Kidney (tissue), 14 donors: ENCODE data around the gene AFG3L2. TPM values are rescaled to one million over a fixed set of nuclear protein-coding genes. Genes with fewer than 3 reads are reported as not detected.

Experiments used
- DNase-seq, 5 donors: peaks; one replicate each; pipeline ENCODE4 v3.0.0-alpha.2; 2013 to 2020
- FAIRE-seq: peaks from 2 replicates; lab custom pipeline; 2012; peaks lifted over from hg19 to GRCh38; lab: Jason Lieb, UNC
- H3K27ac ChIP-seq, 2 donors: one replicate each; pipeline ENCODE4 v1.7.0; 2013; ENCODE audit warnings: low read depth in 2 of 2, low read length in 2 of 2, inconsistent platforms in 1 of 2
- H3K27me3 ChIP-seq: one replicate; pipeline ENCODE4 v1.7.1; 2013; ENCODE audit warnings: low read length, inconsistent platforms; ENCODE audit not compliant: control insufficient read depth, insufficient read depth
- H3K36me3 ChIP-seq, 3 donors: one replicate each; pipeline versions ENCODE4 v1.7.0 to v1.7.1; 2013; ENCODE audit warnings: low read length in 3 of 3, control low read depth in 1 of 3, inconsistent platforms in 1 of 3; ENCODE audit not compliant: insufficient read depth in 3 of 3, control insufficient read depth in 2 of 3
- H3K4me1 ChIP-seq, 3 donors: one replicate each; pipeline versions ENCODE4 v1.7.0 to v1.7.1; 2013; ENCODE audit warnings: low read length in 3 of 3, inconsistent platforms in 1 of 3, low read depth in 1 of 3; ENCODE audit not compliant: control insufficient read depth in 2 of 3, insufficient read depth in 2 of 3
- H3K4me3 ChIP-seq, 3 donors: one replicate each; pipeline versions ENCODE4 v1.7.0 to v1.8.1; 2013; ENCODE audit warnings: low read length in 3 of 3, control low read depth in 1 of 3, inconsistent platforms in 1 of 3
- H3K9ac ChIP-seq, 3 donors: one replicate each; pipeline versions ENCODE4 v1.7.0 to v1.7.1; 2013; ENCODE audit warnings: low read length in 3 of 3, control low read depth in 1 of 3, inconsistent platforms in 1 of 3
- H3K9me3 ChIP-seq, 3 donors: one replicate each; pipeline versions ENCODE4 v1.7.0 to v1.7.1; 2013; ENCODE audit warnings: low read length in 3 of 3, control low read depth in 1 of 3, inconsistent platforms in 1 of 3; ENCODE audit not compliant: control insufficient read depth in 2 of 3, insufficient read depth in 1 of 3
- CTCF ChIP-seq: IDR thresholded peaks from 3 replicates; pipeline ENCODE4 v1.5.1; 2012; ENCODE audit warnings: mild to moderate bottlenecking, moderate library complexity, borderline replicate concordance; ENCODE audit not compliant: insufficient read depth; ENCODE audit errors: extremely low read depth
- intact Hi-C: fragments of 100-400 bp; cut with DNase I; formaldehyde crosslinking; loops from one replicate; pipeline ENCODE4 v1.11.1; 2022
- polyA plus RNA-seq: library from polyadenylated mRNA; stranded (reverse); fragments of 350-450 nt; fragmentation: Illumina TruSeq; extraction: RNeasy Lipid Tissue Mini Kit (QIAGEN cat#74804); gene quantifications from one replicate; pipeline ENCODE4 v1.2.3, GENCODE V29; 2014; ENCODE audit warnings: low read depth, low replicate concordance; ENCODE audit not compliant: insufficient read depth
- total RNA-seq: library from RNA; stranded (reverse); fragmentation: NEBNext Ultra II Directional; extraction: Animal tissue kit (Norgen Biotek cat#: 25700); gene quantifications from one replicate; pipeline ENCODE4 v1.2.1, GENCODE V29; 2021
- donor health status: control.
- donor health status: control.
- donor health status: control.
- donor health status: control.
- donor health status: control.
- donor health status: DM: yes; HTN: yes; CAD: no.
- donor health status: Normal renal cell carcinoma (clear cell type).

The AFG3L2 gene
- total and polyA plus RNA-seq, 2 donors from 2014 or later = 55.9 to 62.7 TPM

- Histone ChIP-seq H3K9ac (peak overlapping the region in 1 of 3 donors; percentile 61), H3K4me3 (peak overlapping the region; percentile 13 to 68 (median 48)), H3K4me1 (peaks cover 0 to 7% (median 7%) of the 10 kb centered on the region in 3 donors), H3K36me3 (no peaks in the 10 kb centered on the region), H3K9me3 (no peaks in the 10 kb centered on the region), H3K27ac (peak overlapping the region in 1 of 2 donors; percentile 22), H3K27me3 (no peaks in the 10 kb centered on the region)
- intact Hi-C loops = no loop called here
- FAIRE-seq (no peak), DNase-seq (peak; percentile 67 to 94 (median 76))
- no peak for TF ChIP-seq CTCF
Observed at GRCh38 chr18:12287684-12288402, 89.2 kb downstream of the AFG3L2 start.

GRCh38 chr18:12287131-12287681, 89.8 kb downstream of the AFG3L2 start:
- DNase-seq = peak in 2 of 5 donors; percentile 42 to 54

GRCh38 chr18:12283666-12284065, 93.4 kb downstream of the AFG3L2 start:
- intact Hi-C loops = no loop called here
- no peaks in the 10 kb centered on the region for H3K36me3 ChIP-seq
- DNase-seq = no peak
- no peak for TF ChIP-seq CTCF
- no peaks in the 10 kb centered on the region for H3K9me3 ChIP-seq
- H3K27me3 ChIP-seq = no peaks in the 10 kb centered on the region
- no peak overlapping the region for H3K9ac ChIP-seq
- H3K4me1 ChIP-seq = peaks cover 0 to 7% (median 7%) of the 10 kb centered on the region in 3 donors
- H3K4me3 ChIP-seq = no peak overlapping the region
- H3K27ac ChIP-seq = no peak overlapping the region
- no peak for FAIRE-seq

More at GRCh38 chr18:12287131-12287681, 89.8 kb downstream of the AFG3L2 start:
- Histone ChIP-seq H3K27me3 (no peaks in the 10 kb centered on the region), H3K27ac (peak overlapping the region in 1 of 2 donors; percentile 22), H3K4me1 (peaks cover 0 to 7% (median 7%) of the 10 kb centered on the region in 3 donors), H3K36me3 (no peaks in the 10 kb centered on the region), H3K9me3 (no peaks in the 10 kb centered on the region), H3K9ac (peak overlapping the region in 1 of 3 donors; percentile 61), H3K4me3 (peak overlapping the region in 1 of 3 donors; percentile 68)
- intact Hi-C loops = no loop called here
- FAIRE-seq = no peak
- no peak for TF ChIP-seq CTCF
